ENCODE measurements around the gene FILIP1.

The FILIP1 gene

DNA sequence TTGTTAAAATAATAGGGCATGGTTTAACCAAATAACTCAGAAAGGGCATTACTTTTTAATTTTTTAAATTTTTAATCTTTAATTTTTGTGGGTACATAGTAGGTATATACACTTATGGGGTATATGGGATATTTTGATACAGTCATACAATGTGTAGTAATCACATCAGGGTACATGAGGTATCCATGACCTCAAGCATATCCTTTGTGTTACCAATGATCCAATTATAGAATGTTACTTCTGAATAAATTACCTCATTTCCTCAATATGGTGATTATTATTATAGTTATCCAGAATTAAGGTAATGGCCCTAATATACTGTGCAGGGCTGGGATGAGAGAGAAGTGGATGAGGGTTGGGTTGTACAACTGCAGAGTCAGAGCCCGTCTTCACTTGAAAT, 163.9 kb downstream of the FILIP1 start:
- TF ChIP-seq, protein P1, sequence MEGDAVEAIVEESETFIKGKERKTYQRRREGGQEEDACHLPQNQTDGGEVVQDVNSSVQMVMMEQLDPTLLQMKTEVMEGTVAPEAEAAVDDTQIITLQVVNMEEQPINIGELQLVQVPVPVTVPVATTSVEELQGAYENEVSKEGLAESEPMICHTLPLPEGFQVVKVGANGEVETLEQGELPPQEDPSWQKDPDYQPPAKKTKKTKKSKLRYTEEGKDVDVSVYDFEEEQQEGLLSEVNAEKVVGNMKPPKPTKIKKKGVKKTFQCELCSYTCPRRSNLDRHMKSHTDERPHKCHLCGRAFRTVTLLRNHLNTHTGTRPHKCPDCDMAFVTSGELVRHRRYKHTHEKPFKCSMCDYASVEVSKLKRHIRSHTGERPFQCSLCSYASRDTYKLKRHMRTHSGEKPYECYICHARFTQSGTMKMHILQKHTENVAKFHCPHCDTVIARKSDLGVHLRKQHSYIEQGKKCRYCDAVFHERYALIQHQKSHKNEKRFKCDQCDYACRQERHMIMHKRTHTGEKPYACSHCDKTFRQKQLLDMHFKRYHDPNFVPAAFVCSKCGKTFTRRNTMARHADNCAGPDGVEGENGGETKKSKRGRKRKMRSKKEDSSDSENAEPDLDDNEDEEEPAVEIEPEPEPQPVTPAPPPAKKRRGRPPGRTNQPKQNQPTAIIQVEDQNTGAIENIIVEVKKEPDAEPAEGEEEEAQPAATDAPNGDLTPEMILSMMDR (conservative IDR thresholded peaks at IDR 0.05; ENCODE audit: low read length), result no peak
- no peak for TF ChIP-seq EZH2phosphoT487 (IDR thresholded peaks at IDR 0.05; ENCODE audit: borderline replicate concordance)
- H2AFZ ChIP-seq (ENCODE audit: low read length), result no peak overlapping the region
- H4K20me1 ChIP-seq (ENCODE audit: insufficient read depth, low read length, poor library complexity, severe bottlenecking), result no peaks in the 10 kb centered on the region
- H3K27me3 ChIP-seq (ENCODE audit: insufficient read depth, low read length, poor library complexity, severe bottlenecking), result no peaks in the 10 kb centered on the region
- H3K9me3 ChIP-seq (ENCODE audit: insufficient read depth, low read depth, low read length), result no peaks in the 10 kb centered on the region
- no peak overlapping the region for H3K4me2 ChIP-seq (ENCODE audit: low read depth, low read length, poor library complexity, severe bottlenecking)
- H3K4me3 ChIP-seq (ENCODE audit: low read length, poor library complexity, severe bottlenecking), result no peak overlapping the region
- no peaks in the 10 kb centered on the region for H3K9me2 ChIP-seq (replicated peaks; ENCODE audit: low read depth, low read length)
- no peaks in the 10 kb centered on the region for H3K4me1 ChIP-seq (ENCODE audit: insufficient read depth, low read length, poor library complexity, severe bottlenecking)
- no peaks in the 10 kb centered on the region for H3K36me3 ChIP-seq (ENCODE audit: insufficient read depth, low read length)
- no peaks in the 10 kb centered on the region for H3K79me2 ChIP-seq (ENCODE audit: insufficient read depth, low read length)
- no peaks in the 10 kb centered on the region for H3F3A ChIP-seq (ENCODE audit: low read depth)
- no peak overlapping the region for H3K9ac ChIP-seq (ENCODE audit: low read depth, low read length, poor library complexity, severe bottlenecking)

DNA sequence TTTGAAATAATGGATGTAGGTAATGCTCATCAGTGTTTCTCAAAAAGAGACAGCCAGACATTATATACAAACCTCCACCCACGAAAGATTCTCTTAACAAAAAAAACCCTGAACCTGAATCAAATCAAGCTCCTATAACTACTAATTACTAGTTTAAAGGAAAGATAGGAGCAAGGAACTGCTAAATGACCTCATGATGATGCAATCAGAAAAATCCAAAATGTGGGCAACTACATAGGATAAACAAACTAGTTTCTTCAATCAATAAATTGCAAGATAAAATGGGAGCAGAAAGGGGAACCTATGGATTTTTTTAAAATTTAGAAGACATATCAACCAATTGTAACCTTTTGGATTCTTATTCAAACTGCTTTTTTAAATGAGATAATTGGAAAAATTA, 165.8 kb downstream of the FILIP1 start:
- H3K9me3 ChIP-seq (ENCODE audit: insufficient read depth, low read depth, low read length), result no peaks in the 10 kb centered on the region
- no peaks in the 10 kb centered on the region for H3K36me3 ChIP-seq (ENCODE audit: insufficient read depth, low read length)
- no peak for TF ChIP-seq EZH2phosphoT487 (IDR thresholded peaks at IDR 0.05; ENCODE audit: borderline replicate concordance)
- TF ChIP-seq, protein P1 (conservative IDR thresholded peaks at IDR 0.05; ENCODE audit: low read length), result no peak
- no peak overlapping the region for H3K9ac ChIP-seq (ENCODE audit: low read depth, low read length, poor library complexity, severe bottlenecking)
- H3K27me3 ChIP-seq (ENCODE audit: insufficient read depth, low read length, poor library complexity, severe bottlenecking), result no peaks in the 10 kb centered on the region
- H3F3A ChIP-seq (ENCODE audit: low read depth), result no peaks in the 10 kb centered on the region
- H3K4me3 ChIP-seq (ENCODE audit: low read length, poor library complexity, severe bottlenecking), result no peak overlapping the region
- no peaks in the 10 kb centered on the region for H3K4me1 ChIP-seq (ENCODE audit: insufficient read depth, low read length, poor library complexity, severe bottlenecking)
- no peak overlapping the region for H2AFZ ChIP-seq (ENCODE audit: low read length)
- H3K9me2 ChIP-seq (replicated peaks; ENCODE audit: low read depth, low read length), result no peaks in the 10 kb centered on the region
- no peak overlapping the region for H3K4me2 ChIP-seq (ENCODE audit: low read depth, low read length, poor library complexity, severe bottlenecking)
- H4K20me1 ChIP-seq (ENCODE audit: insufficient read depth, low read length, poor library complexity, severe bottlenecking), result no peaks in the 10 kb centered on the region
- no peaks in the 10 kb centered on the region for H3K79me2 ChIP-seq (ENCODE audit: insufficient read depth, low read length)

- no peaks in the 10 kb centered on the region for H3K36me3 ChIP-seq (ENCODE audit: insufficient read depth, low read length)
- H3K79me2 ChIP-seq (ENCODE audit: insufficient read depth, low read length), result no peaks in the 10 kb centered on the region
- H3K4me3 ChIP-seq (ENCODE audit: low read length, poor library complexity, severe bottlenecking), result no peak overlapping the region
- no peak overlapping the region for H3K9ac ChIP-seq (ENCODE audit: low read depth, low read length, poor library complexity, severe bottlenecking)
- no peaks in the 10 kb centered on the region for H4K20me1 ChIP-seq (ENCODE audit: insufficient read depth, low read length, poor library complexity, severe bottlenecking)
- H3F3A ChIP-seq (ENCODE audit: low read depth), result no peaks in the 10 kb centered on the region
- H3K4me2 ChIP-seq (ENCODE audit: low read depth, low read length, poor library complexity, severe bottlenecking), result no peak overlapping the region
- no peaks in the 10 kb centered on the region for H3K9me3 ChIP-seq (ENCODE audit: insufficient read depth, low read depth, low read length)
- no peaks in the 10 kb centered on the region for H3K9me2 ChIP-seq (replicated peaks; ENCODE audit: low read depth, low read length)
- H3K27me3 ChIP-seq (ENCODE audit: insufficient read depth, low read length, poor library complexity, severe bottlenecking), result no peaks in the 10 kb centered on the region
- H3K4me1 ChIP-seq (ENCODE audit: insufficient read depth, low read length, poor library complexity, severe bottlenecking), result no peaks in the 10 kb centered on the region
- H2AFZ ChIP-seq (ENCODE audit: low read length), result no peak overlapping the region
- no peak for TF ChIP-seq EZH2phosphoT487 (IDR thresholded peaks at IDR 0.05; ENCODE audit: borderline replicate concordance)
- TF ChIP-seq, protein P1 (conservative IDR thresholded peaks at IDR 0.05; ENCODE audit: low read length), result no peak
Observed at GRCh38 chr6:75326557-75327258, 166.9 kb downstream of the FILIP1 start.

Measured in Loucy (cell line).